ENCODE measurements around the gene S100G.

S100G gene

GRCh38 chrX:16633754-16634153 is 16.2 kb upstream of the S100G start:
- no peak for TF ChIP-seq ZNF274 (IDR thresholded peaks at IDR 0.05; ENCODE audit: low read depth, low read length)
- no peak overlapping the region for H3K4me3 ChIP-seq (ENCODE audit: low read length)

DNA sequence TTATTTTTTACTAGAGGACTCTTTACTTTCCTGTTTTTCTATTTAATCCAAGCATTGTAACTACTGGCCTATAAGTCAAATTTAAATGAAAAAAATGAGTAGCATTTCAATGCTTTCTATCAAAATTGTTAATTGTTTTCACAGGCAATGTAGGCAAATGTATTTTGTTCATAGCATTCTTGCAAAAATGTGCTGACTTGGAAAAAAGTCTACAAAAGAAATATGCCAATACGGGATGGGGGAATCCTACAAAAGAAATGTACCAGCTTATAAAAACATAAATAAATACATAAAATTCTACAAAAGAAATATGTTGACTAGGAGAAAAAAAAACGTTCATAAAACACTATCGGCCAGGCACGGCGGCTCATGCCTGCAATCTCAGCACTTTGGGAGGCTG is 14.9 kb upstream of the S100G start:
- TF ChIP-seq ZNF274 (IDR thresholded peaks at IDR 0.05; ENCODE audit: low read depth, low read length): no peak
- no peak overlapping the region for H3K4me3 ChIP-seq (ENCODE audit: low read length)

- H3K4me3 ChIP-seq (ENCODE audit: low read length): no peak overlapping the region
- no peak for TF ChIP-seq ZNF274 (IDR thresholded peaks at IDR 0.05; ENCODE audit: low read depth, low read length)
Measured at GRCh38 chrX:16635596-16635995, 14.4 kb upstream of the S100G start.

DNA sequence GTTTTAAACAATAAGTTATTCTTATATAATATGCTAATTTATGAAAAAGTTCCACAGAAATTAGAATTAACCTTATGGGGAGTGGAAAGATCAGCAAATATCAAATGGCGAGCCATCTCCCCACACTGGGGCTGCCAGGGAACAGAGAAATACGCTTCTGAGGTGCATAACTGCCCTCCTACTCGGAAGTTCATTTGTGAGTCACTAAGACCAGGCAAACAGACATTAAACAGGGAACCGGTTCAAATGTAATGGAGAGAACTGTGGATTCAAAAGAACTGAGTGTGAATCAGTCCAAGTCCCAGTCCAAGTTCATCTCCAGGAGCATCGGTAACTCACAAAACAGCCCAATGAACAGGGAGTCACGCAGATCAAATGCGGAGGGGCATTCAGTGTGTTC is 11.4 kb upstream of the S100G start:
- TF ChIP-seq ZNF274 (IDR thresholded peaks at IDR 0.05; ENCODE audit: low read depth, low read length): no peak
- H3K4me3 ChIP-seq (ENCODE audit: low read length): no peak overlapping the region

- TF ChIP-seq ZNF274 (IDR thresholded peaks at IDR 0.05; ENCODE audit: low read depth, low read length): no peak
- H3K4me3 ChIP-seq (ENCODE audit: low read length): no peak overlapping the region
Measured at GRCh38 chrX:16639966-16640365, 10.0 kb upstream of the S100G start.

GRCh38 chrX:16640823-16641222 is 9.1 kb upstream of the S100G start:
- no peak overlapping the region for H3K4me3 ChIP-seq (ENCODE audit: low read length)
- no peak for TF ChIP-seq ZNF274 (IDR thresholded peaks at IDR 0.05; ENCODE audit: low read depth, low read length)

DNA sequence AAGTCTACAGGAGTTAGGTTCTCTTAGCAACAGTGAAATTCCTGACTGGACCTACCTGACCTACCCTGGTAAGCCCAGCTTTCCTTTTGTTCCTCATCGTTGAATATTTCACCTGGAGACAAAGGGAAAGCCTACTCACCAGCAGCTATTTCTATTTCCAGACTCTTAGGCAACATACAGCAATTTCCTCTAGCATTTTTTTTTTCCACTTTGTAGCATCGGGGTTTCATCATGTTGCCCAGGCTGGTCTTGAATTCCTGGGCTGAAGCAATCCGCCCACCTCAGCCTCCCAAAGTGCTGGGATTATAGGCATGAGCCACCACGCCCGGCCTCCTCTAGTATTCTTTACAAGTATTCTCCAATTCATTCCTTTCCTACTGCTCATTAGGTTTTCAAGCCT is 6.8 kb upstream of the S100G start:
- no peak for TF ChIP-seq ZNF274 (IDR thresholded peaks at IDR 0.05; ENCODE audit: low read depth, low read length)
- no peak overlapping the region for H3K4me3 ChIP-seq (ENCODE audit: low read length)

GRCh38 chrX:16646366-16647138 is 3.4 kb upstream of the S100G start:
- no peak overlapping the region for H3K4me3 ChIP-seq (ENCODE audit: low read length)
- TF ChIP-seq ZNF274 (IDR thresholded peaks at IDR 0.05; ENCODE audit: low read depth, low read length): no peak

DNA sequence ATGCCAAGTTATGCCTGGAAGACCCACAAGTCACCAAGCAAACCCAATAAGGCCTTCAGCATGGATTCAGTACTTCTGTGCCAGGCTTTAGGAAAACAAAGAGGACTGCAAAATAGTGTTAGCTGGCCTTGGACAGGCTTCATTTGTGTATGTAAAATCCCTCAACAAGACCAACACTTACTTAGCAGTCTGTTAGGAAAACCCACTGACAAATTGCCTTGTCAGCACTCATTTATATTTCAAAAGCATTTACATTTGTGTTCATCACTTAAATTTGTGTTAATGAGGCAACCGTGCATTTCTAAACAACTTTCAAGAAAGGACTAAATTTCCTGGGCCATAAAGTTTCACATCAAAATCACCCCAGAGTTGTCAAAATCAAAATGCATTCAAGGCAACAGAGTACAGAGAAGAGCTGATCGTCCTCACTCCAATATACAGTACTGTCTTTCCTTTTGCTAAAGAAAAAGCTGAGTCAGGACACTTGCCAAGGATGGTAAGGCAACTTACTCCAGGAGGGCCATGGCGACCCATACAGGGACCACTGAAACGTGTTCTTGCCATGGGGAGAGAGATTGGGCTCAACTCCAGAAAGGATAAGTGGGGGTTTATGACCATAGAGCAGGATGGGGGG is 1.6 kb downstream of the S100G start:
- no peak for TF ChIP-seq ZNF274 (IDR thresholded peaks at IDR 0.05; ENCODE audit: low read depth, low read length)
- no peak overlapping the region for H3K4me3 ChIP-seq (ENCODE audit: low read length)

DNA sequence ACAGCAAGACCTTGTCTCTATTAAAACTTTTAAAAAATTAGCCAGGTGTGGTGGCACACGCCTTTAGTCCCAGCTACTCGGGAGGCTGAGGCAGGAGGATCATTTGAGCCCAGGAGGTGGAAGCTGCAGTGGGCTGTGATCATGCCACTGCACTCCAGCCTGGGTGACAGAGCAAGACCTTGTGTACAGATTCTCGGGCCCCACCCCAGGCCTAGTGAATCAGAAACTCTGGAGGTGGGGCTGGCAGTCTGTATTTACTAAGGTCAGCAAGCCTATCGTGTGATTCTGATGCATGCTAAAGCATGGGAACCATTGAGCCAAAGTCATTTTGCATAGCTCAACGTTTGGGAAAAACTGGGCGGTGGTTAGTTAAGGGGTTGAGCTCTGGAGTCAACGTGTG is 3.5 kb downstream of the S100G start:
- no peak for TF ChIP-seq ZNF274 (IDR thresholded peaks at IDR 0.05; ENCODE audit: low read depth, low read length)
- H3K4me3 ChIP-seq (ENCODE audit: low read length): no peak overlapping the region

GRCh38 chrX:16654093-16654492 is 4.1 kb downstream of the S100G start:
- no peak overlapping the region for H3K4me3 ChIP-seq (ENCODE audit: low read length)
- TF ChIP-seq ZNF274 (IDR thresholded peaks at IDR 0.05; ENCODE audit: low read depth, low read length): no peak

DNA sequence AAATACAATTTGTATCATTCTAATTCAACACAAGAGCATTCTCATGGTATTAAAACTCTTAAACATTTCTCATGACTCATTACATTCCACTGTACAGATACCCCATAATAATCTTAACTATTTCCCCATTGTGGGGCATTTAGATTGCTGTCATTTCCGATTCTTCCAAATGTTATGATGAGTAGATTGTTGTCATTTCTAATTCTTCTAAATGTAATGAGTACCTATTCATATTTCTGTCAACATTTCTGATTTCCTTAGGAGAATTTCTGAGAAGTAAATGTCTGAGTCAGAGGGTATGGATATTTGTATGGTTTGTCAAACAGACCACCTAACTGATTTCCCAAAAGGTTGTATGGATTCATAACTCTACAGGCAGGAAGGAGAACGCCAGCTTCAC is 8.3 kb downstream of the S100G start:
- no peak overlapping the region for H3K4me3 ChIP-seq (ENCODE audit: low read length)
- TF ChIP-seq ZNF274 (IDR thresholded peaks at IDR 0.05; ENCODE audit: low read depth, low read length): no peak

DNA sequence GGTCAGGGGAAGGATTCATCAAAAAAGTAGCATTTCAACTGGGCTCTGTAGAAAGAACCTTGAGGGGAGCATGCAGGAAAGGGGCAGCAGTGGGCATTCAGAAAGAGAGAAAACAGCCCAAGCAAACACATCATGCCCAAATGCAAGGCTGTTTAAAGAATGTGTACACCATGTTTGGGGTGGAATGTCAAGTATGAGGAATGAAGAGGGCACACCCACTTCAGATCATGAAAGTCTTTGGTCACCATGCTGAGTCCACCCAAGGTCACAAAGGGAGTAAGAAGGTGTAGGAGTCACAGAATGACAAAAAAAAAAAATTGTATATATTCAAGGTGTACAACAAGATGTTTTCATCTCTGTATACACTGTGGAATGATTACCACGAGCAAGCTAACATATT is 9.4 kb downstream of the S100G start:
- TF ChIP-seq ZNF274 (IDR thresholded peaks at IDR 0.05; ENCODE audit: low read depth, low read length): no peak
- no peak overlapping the region for H3K4me3 ChIP-seq (ENCODE audit: low read length)

GRCh38 chrX:16661495-16661894 is 11.5 kb downstream of the S100G start:
- TF ChIP-seq ZNF274 (IDR thresholded peaks at IDR 0.05; ENCODE audit: low read depth, low read length): no peak
- no peak overlapping the region for H3K4me3 ChIP-seq (ENCODE audit: low read length)

DNA sequence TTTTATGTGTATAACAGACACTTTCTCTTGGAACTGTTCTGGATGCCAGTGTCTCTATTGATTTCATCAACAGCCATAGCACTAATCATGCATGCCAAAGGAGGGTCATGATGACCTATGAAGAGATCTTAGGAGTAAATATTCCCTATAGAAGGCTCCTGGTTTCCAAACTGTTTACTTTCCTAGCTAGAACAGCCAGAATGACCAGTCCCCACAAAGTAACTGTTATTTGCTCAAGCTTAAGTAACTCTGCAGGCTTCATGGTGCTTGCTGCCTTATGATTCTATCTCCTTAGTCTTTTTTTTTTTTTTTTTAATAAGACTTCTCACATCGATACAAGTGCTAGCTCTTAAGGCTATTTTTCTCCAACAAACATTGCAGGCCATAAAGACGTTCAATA is 12.4 kb downstream of the S100G start:
- no peak for TF ChIP-seq ZNF274 (IDR thresholded peaks at IDR 0.05; ENCODE audit: low read depth, low read length)
- H3K4me3 ChIP-seq (ENCODE audit: low read length): no peak overlapping the region

Data from GM08714 (cell line).